HG03280 (cell line): ENCODE results near the gene ISM1.

Source experiments
- ATAC-seq: cut with Tn5 transposase; IDR thresholded peaks from one replicate; pipeline ENCODE4 v1.9.1; 2021; ENCODE audit warnings: mild to moderate bottlenecking, moderate library complexity; ENCODE audit not compliant: unreplicated experiment

Gene ISM1

GRCh38 chr20:13340088-13340487, 119.0 kb downstream of the ISM1 start:
- no peak for ATAC-seq

GRCh38 chr20:13341737-13342393, 120.8 kb downstream of the ISM1 start:
- no peak for ATAC-seq

GRCh38 chr20:13342469-13343242, 121.6 kb downstream of the ISM1 start:
- no peak for ATAC-seq

GRCh38 chr20:13344671-13345070, 123.6 kb downstream of the ISM1 start:
- no peak for ATAC-seq

GRCh38 chr20:13348311-13349234, 127.5 kb downstream of the ISM1 start:
- no peak for ATAC-seq

- ATAC-seq: no peak
Observed at GRCh38 chr20:13349235-13349604, 128.1 kb downstream of the ISM1 start.
